Renal cortex interstitium (tissue), 11 donors: ENCODE measurements around the gene CSAD. TPM values are rescaled to one million over a fixed set of nuclear protein-coding genes. Genes with fewer than 3 reads are reported as not detected.
"Not testable (repeated sequence)": the region's sequence is repeated elsewhere in the genome, so short reads cannot be mapped to it uniquely, and the experiment has no call there.

Experiments used
- DNase-seq, 11 donors: peaks; one replicate each; pipeline ENCODE4 v3.0.0-alpha.2; 2013; ENCODE audit warnings: low read depth in 9 of 11, low spot score in 4 of 11; ENCODE audit errors: extremely low read depth in 1 of 11
- polyA plus RNA-seq, 3 donors: library from polyadenylated mRNA; unstranded; fragments of 120-200 nt; gene quantifications; one replicate each; pipeline ENCODE4 v1.2.1, GENCODE V29; 2013; ENCODE audit not compliant: insufficient read length in 3 of 3

The CSAD gene
- polyA plus RNA-seq, 3 donors: 44.3 to 111 (median 47.0) TPM

- no peak for DNase-seq
Observed at GRCh38 chr12:53204351-53204750, 23.6 kb upstream of the CSAD start.

- DNase-seq: not testable (repeated sequence)
Observed at GRCh38 chr12:53202316-53202715, 21.6 kb upstream of the CSAD start.

GRCh38 chr12:53201639-53202038 is 20.9 kb upstream of the CSAD start:
- no peak for DNase-seq

GRCh38 chr12:53201177-53201541 is 20.4 kb upstream of the CSAD start:
- DNase-seq: no peak

- no peak for DNase-seq
Observed at GRCh38 chr12:53200458-53201176, 19.9 kb upstream of the CSAD start.

- DNase-seq: no peak
Observed at GRCh38 chr12:53200107-53200457, 19.4 kb upstream of the CSAD start.

- no peak for DNase-seq
Observed at GRCh38 chr12:53199700-53200099, 19.0 kb upstream of the CSAD start.

GRCh38 chr12:53198486-53199110 is 17.9 kb upstream of the CSAD start:
- DNase-seq: no peak

- DNase-seq: no peak
Observed at GRCh38 chr12:53197011-53197640, 16.4 kb upstream of the CSAD start.

GRCh38 chr12:53196486-53196885 is 15.8 kb upstream of the CSAD start:
- DNase-seq: no peak

GRCh38 chr12:53195516-53196420 is 15.0 kb upstream of the CSAD start:
- DNase-seq: no peak

- no peak for DNase-seq
Observed at GRCh38 chr12:53194973-53195372, 14.2 kb upstream of the CSAD start.

GRCh38 chr12:53193985-53194716 is 13.4 kb upstream of the CSAD start:
- no peak for DNase-seq

- no peak for DNase-seq
Observed at GRCh38 chr12:53193040-53193439, 12.3 kb upstream of the CSAD start.

- DNase-seq: no peak
Observed at GRCh38 chr12:53192531-53193021, 11.9 kb upstream of the CSAD start.

GRCh38 chr12:53191885-53192530 is 11.3 kb upstream of the CSAD start:
- DNase-seq: no peak

- DNase-seq: no peak
Observed at GRCh38 chr12:53191096-53191884, 10.6 kb upstream of the CSAD start.
